ENCODE data around the gene NDUFV3.
"Not testable (repeated sequence)": the region's sequence is repeated elsewhere in the genome, so short reads cannot be mapped to it uniquely, and the experiment has no call there.

DNA sequence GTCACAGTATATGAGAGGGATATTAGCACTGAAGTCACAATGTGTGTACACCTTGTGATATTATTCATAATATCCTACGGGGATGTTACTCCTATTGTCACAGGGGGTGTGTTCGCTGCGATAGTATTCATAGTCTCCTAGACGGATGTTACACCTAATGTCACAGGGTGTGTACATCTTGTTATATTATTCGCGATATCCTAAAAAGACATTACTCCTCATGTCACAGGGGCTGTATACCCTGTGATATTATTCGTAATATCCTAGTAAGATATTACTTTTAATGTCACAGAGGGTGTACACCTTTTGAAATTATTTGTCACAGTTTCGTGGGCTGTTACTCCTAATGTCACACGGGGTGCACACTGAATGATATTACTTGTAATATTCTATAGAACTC, 58.1 kb downstream of the NDUFV3 start:
- TF ChIP-seq POLR2AphosphoS5 (IDR thresholded peaks at IDR 0.05), result not testable (repeated sequence)
- TF ChIP-seq, protein P1, sequence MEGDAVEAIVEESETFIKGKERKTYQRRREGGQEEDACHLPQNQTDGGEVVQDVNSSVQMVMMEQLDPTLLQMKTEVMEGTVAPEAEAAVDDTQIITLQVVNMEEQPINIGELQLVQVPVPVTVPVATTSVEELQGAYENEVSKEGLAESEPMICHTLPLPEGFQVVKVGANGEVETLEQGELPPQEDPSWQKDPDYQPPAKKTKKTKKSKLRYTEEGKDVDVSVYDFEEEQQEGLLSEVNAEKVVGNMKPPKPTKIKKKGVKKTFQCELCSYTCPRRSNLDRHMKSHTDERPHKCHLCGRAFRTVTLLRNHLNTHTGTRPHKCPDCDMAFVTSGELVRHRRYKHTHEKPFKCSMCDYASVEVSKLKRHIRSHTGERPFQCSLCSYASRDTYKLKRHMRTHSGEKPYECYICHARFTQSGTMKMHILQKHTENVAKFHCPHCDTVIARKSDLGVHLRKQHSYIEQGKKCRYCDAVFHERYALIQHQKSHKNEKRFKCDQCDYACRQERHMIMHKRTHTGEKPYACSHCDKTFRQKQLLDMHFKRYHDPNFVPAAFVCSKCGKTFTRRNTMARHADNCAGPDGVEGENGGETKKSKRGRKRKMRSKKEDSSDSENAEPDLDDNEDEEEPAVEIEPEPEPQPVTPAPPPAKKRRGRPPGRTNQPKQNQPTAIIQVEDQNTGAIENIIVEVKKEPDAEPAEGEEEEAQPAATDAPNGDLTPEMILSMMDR (IDR thresholded peaks at IDR 0.05), result not testable (repeated sequence)

Data from breast epithelium (tissue), 3 donors.